Measurements from ENCODE around the gene MAP4K5.
A peak's percentile ranks its signal among the peaks of the same experiment; 100 is the strongest.
"Not testable (repeated sequence)": the region's sequence is repeated elsewhere in the genome, so short reads cannot be mapped to it uniquely, and the experiment has no call there.

The MAP4K5 gene

DNA sequence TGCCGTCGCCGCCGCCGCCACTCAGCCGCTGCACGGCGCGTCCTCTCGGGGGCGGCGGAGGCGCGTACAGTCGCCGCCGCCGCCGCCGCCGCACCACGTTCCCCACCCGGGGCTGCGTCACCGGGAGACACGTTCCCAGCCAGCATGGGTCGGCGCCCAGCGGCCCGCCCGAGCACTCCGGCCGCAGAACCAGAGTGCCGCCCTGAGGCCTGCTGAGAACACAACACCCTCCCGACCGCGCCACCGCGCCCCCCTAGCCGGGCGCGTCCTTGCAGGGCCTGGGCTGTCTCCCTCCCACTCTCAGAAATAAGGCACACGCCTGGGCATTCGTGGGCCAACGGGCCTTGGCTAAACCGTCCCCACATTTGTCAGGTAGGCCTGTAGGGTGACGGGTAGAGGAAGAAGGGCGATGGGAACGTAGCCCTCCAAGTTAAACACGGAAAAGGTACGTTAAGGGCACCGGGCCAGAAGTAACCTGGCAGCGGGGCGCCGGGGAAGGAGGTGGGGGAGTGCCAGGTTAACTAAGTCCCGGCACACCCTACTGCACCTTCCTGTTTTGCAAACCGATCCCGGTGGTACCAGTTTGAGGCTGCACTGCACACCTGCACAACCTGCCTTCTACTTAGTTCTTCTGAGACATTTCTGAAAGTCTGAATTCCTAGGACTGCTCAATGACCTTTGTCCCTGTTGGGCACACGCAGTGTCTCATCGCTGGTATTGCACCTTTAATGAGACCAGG, at the start of gene MAP4K5:
TSS of gene MAP4K5 (minus strand) at position 68 of the 739 bp plus-strand sequence. CDS start 520 bp downstream, outside the sequence.
- DNase-seq = peak; percentile 54 to 94 (median 87)

DNA sequence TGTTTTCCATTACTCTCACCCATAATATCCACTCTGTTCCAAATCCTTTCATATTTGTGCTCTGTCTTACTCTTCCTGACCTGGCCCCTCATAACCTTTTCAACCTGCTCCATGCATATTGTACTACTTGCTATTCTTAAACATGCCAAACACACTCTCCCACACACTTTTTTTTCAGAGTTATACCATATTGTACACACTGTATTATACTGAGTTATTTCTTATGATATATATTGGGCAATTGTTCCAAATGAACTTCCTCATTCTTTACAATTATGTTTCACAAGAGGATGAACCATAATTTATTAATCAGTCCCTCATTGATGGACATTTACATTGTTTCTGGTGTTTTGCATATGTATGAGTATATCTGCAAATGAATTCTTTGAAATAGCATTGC, 46.1 kb upstream of the MAP4K5 start:
- no peak for DNase-seq

DNA sequence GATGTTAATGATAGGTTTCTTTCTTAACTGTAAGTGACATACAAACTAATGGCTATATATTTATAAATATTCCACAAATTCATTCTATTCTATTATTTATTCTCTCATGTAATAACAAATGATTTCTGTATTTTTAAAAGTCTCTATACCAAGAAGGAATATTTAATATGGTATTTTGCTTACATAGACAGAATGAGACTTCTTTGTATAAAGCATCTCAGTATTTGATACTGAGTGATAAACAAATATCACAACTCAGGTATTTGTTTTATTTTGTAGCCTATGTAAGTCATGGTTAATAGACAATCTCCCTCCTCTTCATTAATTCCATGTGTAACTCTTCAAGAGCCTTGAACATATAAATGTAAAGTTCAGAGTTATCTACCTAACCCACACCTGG, 45.6 kb upstream of the MAP4K5 start:
- no peak for DNase-seq

DNA sequence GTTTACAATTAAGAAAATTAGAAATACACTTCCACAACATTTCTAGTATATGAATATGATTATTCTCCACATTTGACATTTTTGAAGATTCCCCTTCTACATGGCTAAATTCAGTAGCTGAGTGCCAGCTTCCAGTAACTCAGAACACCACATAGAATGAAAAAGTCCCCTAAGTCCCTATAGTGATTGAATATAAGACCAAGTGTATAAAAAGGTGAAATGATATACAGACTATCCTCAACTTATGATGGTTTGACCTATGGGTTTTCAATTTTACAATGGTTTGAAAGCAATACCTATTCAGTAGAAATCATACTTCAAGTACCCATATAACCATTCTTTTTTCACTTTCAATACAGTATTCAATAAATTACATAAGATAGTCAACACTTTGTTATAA, 43.4 kb upstream of the MAP4K5 start:
- DNase-seq = no peak

DNA sequence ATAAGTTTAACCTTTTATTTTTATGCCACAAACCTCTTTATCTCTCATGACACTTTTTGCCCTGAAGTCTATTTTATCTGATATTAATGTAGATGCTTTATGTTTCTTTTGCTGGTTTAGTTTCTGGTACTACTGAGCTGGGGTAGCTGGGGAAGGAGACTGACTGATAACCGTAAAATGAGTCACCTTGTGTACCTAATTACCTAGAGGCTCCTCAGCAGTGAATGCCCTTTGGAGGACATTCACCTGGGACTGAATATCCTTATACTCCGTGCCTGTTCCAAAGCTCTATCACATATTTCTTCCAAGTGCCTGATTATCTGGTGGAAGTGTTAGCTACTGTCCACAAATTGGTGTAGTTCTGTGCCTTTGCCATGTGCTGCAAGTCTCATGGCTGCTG, 41.5 kb upstream of the MAP4K5 start:
- DNase-seq = no peak

DNA sequence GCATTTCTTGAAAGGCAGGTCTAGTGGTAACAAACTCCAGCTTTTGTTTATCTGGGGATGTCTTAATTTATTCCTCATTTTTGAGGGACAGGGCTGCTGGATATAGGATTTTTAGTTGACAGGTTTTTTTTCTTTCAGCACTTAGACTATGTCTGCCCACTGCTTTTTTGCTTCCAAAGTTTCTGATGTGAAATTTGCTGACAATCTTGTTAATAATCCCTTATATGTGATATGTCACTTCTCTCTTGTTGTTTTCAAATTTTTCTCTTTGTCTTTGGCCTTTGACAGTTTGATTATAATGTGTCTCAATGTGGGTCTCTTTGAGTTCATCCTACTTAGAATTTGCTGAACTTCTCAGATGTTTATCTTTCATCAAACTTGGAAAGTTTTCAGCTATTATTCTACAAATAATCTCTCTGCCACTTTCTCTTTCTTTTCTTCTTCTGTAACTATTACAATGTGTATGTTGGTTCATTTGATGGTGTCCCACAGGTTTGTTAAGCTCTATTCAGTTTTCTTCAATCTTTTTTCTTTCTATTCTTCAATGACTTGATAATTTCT, 37.4 kb upstream of the MAP4K5 start:
- DNase-seq = no peak

DNA sequence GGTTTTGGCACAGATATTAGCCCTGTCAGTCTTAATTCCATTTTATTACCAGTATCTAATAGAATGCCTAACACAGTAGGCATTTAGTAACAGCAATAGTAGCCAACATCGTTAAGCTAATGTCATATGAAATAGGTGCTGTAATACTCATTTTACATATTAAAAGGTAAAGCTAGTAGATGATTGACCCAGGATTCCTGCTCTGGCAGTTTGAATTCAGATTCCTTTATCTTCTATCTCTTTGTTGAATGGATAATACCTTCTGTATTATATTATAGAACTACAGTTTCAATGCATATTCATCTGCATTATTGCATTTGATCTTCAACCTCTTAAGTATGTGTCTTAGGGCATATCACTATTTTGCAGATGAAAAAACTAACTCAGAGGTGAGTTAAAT, 30.5 kb upstream of the MAP4K5 start:
- DNase-seq = no peak

DNA sequence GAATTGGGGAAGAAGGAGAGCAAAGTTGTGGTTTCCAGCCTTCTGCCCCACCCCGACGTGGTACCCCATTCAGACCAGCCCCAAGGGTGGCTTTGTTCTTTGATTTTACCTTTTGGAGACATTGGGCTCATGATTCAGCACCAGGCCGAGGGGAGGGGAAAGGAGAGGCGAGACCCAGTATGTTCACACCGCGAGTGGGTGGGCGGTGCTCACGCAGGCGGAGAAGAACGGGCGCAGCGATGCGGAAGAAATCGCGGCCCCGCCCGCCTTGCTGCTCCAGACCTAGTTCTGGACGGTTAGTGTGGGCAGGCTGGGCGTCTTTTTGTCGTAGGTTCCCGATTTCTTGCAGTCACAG, 28.5 kb upstream of the MAP4K5 start:
- DNase-seq = peak in 50 of 51 donors; percentile 22 to 88 (median 72)

DNA sequence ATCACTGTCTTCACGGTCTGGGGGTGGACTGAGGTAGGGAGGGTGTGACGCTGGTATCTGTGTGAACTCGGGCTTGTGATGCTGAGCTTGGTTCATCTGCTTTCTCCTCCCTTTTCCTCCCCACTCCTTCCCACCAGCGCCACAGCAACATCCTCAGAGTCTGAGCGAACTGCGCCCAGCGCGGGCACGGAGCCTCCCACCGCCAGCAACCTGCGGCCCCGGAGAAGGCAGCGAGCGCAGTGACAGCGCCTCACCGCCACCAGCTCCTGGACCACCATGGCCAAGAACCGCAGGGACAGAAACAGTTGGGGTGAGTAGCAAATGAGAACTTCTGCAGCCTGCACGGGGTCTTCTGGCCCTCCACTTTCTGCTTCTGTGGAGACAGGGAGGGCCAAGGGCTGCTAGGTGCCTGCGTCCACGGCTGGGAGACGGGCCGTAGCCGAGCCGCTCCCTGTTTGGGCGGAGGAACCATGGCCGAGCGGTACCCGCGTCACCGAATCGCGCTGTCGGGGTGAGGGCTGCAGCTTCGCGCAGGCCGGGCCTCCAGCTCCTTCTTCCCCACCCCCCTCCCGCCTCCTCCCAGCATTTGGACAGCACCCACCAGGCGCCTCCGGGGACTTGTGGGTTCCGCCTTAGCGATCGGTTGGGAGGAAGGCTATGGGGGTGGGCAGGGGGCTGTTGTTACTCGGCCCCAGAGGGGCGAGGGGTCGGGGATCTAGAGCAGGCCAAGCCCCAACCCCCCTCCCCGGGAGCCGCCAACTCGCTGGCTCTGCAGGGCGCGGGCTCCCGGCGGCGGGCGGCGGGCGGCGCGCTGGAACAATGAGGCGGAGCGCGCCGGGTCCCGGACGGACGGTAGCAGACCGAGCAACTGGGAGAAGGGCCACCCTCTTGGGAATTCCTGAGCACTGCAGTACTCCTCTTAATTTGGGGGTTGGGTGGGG, 27.9 kb upstream of the MAP4K5 start, which contains the start of gene ATL1:
TSS of gene ATL1 (plus strand) at position 156 of the 941 bp plus-strand sequence. CDS start at position 277, 121 bp downstream.
- peak; percentile 34 to 95 (median 72) for DNase-seq

DNA sequence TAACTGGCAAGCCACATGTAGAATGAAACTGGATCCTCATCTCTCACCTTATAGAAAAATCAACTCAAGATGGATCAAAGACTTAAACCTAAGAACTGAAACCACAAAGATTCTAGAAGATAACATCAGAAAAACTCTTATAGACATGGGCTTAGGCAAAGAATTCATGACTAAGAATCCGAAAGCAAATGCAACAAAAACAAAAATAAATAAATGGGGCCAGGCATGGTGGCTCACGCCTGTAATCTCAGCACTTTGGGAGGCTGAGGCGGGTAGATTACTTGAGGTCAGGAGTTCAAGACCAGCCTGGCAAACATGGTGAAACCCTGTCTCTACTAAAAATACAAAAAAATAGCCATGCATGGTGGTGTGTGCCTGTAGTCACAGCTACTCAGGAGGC, 20.4 kb upstream of the MAP4K5 start:
- not testable (repeated sequence) for DNase-seq

DNA sequence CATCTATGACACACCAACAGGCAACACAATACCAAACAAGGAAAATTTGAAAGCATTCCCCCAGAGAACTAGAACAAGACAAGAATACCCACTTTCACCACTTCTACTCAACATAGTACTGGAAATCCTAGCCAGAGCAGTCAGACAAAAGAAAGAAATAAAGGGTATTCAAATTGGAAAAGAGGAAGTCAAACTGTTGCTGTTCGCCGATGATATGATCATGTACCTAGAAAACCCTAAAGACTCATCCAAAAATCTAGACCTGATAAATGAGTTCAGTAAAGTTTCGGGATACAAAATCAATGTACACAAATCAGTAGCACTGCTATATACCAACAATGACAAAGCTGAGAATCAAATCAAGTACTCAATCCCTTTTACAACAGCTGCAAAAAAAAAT, 19.5 kb upstream of the MAP4K5 start:
- DNase-seq = no peak

DNA sequence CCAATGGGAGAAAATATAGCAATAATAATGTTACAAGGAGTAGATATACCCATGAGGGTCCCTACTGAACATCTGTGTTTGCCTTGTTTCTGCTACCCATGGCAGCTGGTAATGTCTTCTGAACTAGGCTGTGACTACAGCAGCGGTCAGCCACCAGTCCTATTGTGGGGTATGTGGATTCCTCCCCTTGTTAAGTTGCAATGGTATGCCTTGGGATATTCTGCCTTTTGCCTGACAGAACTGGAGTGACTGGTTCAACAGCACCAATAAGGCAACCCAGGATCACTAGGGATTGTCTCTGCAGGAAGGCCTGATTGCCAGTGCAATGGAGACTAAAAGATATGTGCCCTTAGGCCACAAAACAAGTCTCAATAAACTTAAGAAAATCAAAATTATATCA, 17.9 kb upstream of the MAP4K5 start:
- no peak for DNase-seq

DNA sequence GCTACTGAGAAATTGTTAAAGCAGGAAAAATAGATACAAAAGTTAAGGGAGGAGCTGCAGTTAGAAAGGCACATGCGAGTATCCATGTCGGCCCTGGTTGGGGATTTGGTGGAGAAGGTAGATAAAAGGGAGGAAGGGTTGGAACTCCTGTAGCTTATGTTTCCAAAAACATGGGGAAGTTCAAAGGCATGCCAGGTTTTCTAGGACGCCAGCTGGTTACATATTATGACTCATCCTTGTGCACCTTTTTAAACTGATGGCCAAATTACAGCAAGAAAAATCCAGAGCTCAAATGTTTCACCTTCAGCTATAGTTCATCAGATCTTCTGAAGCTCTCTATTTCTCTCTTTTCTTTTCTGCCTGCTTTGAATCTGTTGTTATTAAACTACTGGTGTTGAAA, 13.2 kb upstream of the MAP4K5 start:
- DNase-seq = no peak

DNA sequence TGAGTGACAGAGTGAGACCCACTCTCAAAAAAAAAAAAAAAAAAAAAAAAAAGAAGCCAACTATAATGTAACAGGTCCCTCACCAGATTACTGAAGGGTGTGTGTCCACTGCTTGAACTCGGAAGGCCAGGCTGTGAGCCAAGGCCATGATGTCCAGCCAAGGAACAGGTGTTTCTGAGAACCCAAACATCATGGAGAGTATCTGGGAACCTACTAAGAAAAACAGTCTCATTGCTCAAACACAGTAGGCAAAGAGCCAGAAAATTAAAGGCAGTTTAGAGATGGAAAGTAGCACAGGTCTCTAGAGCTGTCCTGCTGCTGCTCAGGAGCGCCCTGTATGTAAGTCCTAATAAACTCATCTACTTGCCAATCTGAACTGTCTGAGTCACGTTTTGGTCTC, 12.5 kb upstream of the MAP4K5 start:
- DNase-seq = no peak

DNA sequence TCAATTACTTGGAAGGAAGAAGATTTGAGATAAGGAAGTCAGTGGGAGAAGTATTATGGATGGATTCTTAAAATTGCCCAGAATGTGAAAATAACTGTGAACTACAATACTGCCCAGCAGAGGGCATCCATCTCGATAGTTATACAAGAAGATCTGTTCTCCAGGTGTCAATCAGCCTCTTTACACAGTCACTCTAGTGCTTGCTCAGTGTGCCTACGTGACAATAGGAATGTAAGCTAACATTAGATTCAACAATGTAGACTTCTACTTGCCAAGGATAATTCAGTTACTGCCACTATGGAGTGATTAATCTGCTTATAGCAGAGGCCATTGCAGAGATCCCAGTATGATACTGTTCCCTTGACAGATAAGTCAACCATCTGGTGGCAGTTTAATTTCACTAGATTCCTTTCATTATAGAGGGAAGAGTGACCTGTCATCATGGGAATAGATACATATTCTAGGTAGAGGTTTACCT, 10.6 kb upstream of the MAP4K5 start:
- peak in 5 of 51 donors; percentile 6 to 41 (median 29) for DNase-seq

DNA sequence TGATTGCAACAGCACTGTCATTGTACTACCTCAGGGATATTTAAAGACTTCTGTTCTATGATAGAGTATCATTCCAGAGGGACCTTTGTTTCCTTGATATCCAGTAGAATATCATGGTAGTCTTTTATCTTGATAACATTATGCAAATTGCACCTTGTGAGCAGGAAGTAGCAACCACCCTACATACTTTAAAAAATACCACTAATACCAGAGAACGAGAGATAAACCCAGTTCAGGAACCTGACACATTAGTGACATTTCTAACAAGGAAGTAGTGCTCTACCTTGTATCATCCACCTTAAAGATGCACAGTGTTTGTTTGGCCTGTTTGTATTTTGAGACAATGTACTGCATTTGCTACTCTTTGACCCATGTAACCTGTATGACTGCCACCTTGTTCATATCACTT, 8.8 kb upstream of the MAP4K5 start:
- DNase-seq = no peak

DNA sequence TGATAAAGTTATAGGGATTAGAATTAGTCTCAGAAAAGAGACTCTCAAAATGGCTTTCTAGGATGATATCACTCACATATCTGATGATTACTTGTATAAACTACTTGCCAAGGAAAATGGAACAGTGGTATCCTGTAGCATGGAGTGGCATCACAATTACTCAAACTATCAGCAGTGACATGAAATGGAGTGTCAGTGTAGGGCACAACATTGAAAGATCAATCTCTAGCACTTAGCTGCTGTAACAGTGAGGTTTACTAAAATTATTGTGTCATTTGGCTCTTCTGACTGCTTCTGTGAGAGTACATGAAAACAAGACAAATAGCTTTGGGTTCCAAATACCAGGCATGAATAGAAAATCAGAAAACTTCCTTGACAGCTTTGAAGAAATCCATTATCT, 6.7 kb upstream of the MAP4K5 start:
- DNase-seq = no peak

DNA sequence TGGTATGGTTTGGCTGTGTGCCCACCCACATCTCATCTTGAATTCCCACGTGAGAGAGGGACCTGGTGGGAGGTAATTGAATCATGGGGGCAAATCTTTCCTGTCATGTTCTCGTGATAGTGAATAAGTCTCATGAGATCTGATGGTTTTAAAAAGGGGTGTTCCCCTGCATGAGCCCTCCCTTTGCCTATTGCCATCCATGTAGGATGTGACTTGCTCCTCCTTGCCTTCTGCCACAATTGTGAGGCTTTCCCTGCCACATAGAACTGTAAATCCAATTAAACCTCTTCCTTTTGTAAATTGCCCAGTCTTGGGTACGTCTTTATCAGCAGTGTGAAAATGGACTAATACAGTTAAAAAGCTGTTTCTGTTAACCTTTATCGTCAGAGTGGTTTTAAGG, 5.7 kb upstream of the MAP4K5 start:
- DNase-seq = not testable (repeated sequence)

DNA sequence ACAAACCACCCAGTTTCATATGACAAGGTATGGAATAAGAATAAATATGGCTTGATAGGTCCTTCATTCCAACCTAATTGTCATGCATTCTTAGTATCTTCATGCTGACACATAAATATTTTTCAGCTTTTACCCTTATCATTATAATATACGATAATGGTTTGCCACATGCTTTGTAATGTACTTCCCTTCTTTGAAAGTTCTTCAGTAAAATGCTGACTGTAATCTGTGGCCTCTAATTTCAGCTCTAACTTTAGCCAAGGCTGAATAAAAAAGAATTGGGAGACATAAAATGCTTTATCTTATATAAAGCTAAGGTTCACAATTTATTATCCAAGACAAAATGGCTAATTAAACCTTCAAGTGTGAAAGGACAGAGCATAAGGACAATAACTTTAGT, 2.6 kb upstream of the MAP4K5 start:
- DNase-seq = no peak

DNA sequence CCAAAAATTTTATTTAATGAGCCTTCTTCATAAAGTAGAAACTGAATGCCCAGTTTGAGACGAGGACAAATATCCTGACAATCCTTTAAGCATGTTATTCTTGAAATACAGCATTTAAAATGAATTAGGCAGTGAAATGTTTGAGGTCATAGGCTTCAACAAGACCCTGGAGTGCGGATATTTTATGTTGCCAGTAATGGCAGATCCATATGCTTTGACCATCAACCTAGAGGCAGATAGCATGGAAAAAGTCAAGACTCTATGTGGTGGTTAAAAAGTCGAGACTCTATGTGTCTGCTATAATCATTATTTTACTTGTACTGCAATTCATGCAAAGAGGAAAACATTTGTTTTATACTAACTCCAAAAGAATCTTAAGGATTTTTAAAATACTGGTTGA, 2.0 kb upstream of the MAP4K5 start:
- DNase-seq = peak in 1 of 51 donors; percentile 37

DNA sequence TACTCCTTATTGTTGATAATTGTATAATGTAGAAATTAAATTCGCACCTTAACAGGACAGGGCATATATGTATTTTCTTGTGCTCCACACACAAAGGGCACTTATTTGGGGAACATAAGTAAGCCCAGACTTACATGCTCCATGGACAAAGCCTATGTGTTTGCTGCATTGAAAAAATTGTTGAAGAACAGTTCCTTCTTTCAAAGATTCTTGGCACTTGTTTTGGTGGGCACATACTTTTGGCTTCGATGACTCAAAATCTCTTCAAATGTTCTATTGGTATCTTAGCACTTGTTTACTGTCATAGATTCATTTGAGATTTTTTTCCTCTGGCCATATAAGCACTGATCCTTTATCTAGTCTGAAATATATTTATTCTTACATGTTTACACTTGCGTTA, 1.4 kb upstream of the MAP4K5 start:
- DNase-seq = peak in 2 of 51 donors; percentile 15 to 76

DNA sequence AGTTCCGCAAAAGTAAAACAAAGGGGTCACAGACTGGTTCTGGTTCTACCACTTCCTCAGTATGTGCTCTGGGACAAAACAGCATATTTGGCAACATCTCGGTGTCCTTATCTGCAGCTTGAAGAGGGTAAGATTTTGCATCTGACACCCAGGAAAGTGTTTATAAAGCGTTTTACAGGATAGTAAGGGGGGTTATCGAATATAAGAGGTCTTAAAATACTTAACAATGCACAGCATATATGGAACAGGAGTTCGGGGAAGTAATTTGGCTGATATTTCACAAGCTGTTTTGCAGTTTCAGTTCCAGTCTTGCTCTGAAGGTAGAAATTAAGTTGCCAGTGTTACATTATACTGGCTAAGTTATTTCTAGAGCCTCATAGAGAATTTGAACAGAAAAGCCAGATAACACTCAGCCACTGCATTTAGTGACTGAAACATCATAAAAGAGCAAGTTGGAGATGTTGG, 904 bp upstream of the MAP4K5 start:
- peak in 2 of 51 donors; percentile 54 to 71 for DNase-seq
